ENCODE data around the gene ELAVL1. TPM values are rescaled to one million over a fixed set of nuclear protein-coding genes. Genes with fewer than 3 reads are reported as not detected.

ELAVL1 gene
- total RNA-seq, 1 donor from 2014 or later: 37.4 TPM

Other genes starting within 250 kb of the ELAVL1 start
- gene CLEC4M, start 242.4 kb downstream of the ELAVL1 start, total RNA-seq: not detected in 2 replicates
- 9.2 and 19.5 TPM in 2 replicates for gene EVI5L, start 175.4 kb downstream of the ELAVL1 start, total RNA-seq
- gene PRR36, start 131.3 kb downstream of the ELAVL1 start, total RNA-seq: 0.13 TPM in 1 of 2 replicates, not detected in the other
- gene LRRC8E, start 117.1 kb downstream of the ELAVL1 start, total RNA-seq: 7.6 and 13.2 TPM in 2 replicates
- gene MAP2K7, start 101.8 kb downstream of the ELAVL1 start, total RNA-seq: 10.0 and 11.9 TPM in 2 replicates
- gene TGFBR3L, start 90.8 kb downstream of the ELAVL1 start, total RNA-seq: 1.8 and 1.9 TPM in 2 replicates
- 13.4 and 15.9 TPM in 2 replicates for gene SNAPC2, start 85.3 kb downstream of the ELAVL1 start, total RNA-seq
- 0.26 and 0.77 TPM in 2 replicates for gene CTXN1, start 79.5 kb downstream of the ELAVL1 start, total RNA-seq
- gene TIMM44, start 62.0 kb downstream of the ELAVL1 start, total RNA-seq: 96.1 and 146 TPM in 2 replicates
- gene CCL25, start 47.1 kb upstream of the ELAVL1 start, total RNA-seq: not detected in 2 replicates
- gene FBN3, start 144.0 kb upstream of the ELAVL1 start, total RNA-seq: not detected in 2 replicates
- 2.1 and 7.4 TPM in 2 replicates for gene CERS4, start 203.7 kb upstream of the ELAVL1 start, total RNA-seq

Measured in bronchial epithelial cell (primary cell).